PC-9 (cell line): ENCODE measurements around the gene UTF1. TPM values are rescaled to one million over a fixed set of nuclear protein-coding genes. Genes with fewer than 3 reads are reported as not detected.

Experiments
- BruUV-seq: library from RNA; stranded (reverse); fragments of 400-500 nt; replicated peaks from 2 replicates; lab custom pipeline; 2021; lab: Mats Ljungman, UMichigan
- CTCF ChIA-PET: fragments of 300-600 bp; sonication (Branson Sonifier 250); formaldehyde crosslinking; loops from one replicate; lab custom pipeline; 2022; ENCODE audit warnings: antibody characterized with exemption; lab: Charles Lee
- POLR2A ChIA-PET: fragments of 300-600 bp; sonication (Branson Sonifier 250); formaldehyde crosslinking; loops from one replicate; lab custom pipeline; 2022; ENCODE audit warnings: antibody characterized with exemption; ENCODE audit not compliant: unreplicated experiment; lab: Charles Lee
- DNase-seq, 2 experiments: peaks; one replicate each; pipeline versions ENCODE4 v3.0.0 to v3.0.0-alpha.2; 2015 to 2022; ENCODE audit warnings: mixed read lengths in 1 of 2
- H2AFZ ChIP-seq: fragments of 200-600 bp; sonication (generic); 2 replicates; pipeline ENCODE4 v1.8.1; 2017; ENCODE audit warnings: antibody characterized with exemption
- H3F3A ChIP-seq: fragments of 200-600 bp; sonication (generic); 2 replicates; pipeline ENCODE4 v1.8.1; 2017; ENCODE audit warnings: antibody characterized with exemption, mild to moderate bottlenecking, low read depth; ENCODE audit not compliant: insufficient read depth
- H3K27ac ChIP-seq: fragments of 200-600 bp; sonication (generic); 2 replicates; pipeline ENCODE4 v1.6.1; 2016; ENCODE audit warnings: mixed run types
- H3K27me3 ChIP-seq: fragments of 200-600 bp; sonication (generic); 2 replicates; pipeline ENCODE4 v1.6.1; 2016; ENCODE audit warnings: low read depth, mixed run types; ENCODE audit not compliant: insufficient read depth
- H3K36me3 ChIP-seq: fragments of 200-600 bp; sonication (generic); 2 replicates; pipeline ENCODE4 v1.6.1; 2016; ENCODE audit warnings: low read depth, mixed run types
- H3K4me1 ChIP-seq: fragments of 200-600 bp; sonication (generic); replicated peaks from 2 replicates; pipeline ENCODE4 v1.6.1; 2016; ENCODE audit warnings: mixed run types; ENCODE audit not compliant: insufficient read depth
- H3K4me2 ChIP-seq: fragments of 200-600 bp; sonication (generic); 2 replicates; pipeline ENCODE4 v1.6.1; 2017; ENCODE audit warnings: mixed run types
- H3K4me3 ChIP-seq: fragments of 200-600 bp; sonication (generic); 2 replicates; pipeline ENCODE4 v1.6.1; 2016; ENCODE audit warnings: mixed run types
- H3K79me2 ChIP-seq: fragments of 200-600 bp; sonication (generic); 2 replicates; pipeline ENCODE4 v1.6.1; 2017; ENCODE audit warnings: low read depth, mixed run types
- H3K9me2 ChIP-seq: fragments of 200-600 bp; sonication (generic); 2 replicates; pipeline ENCODE4 v1.8.1; 2017; ENCODE audit warnings: mild to moderate bottlenecking; ENCODE audit not compliant: insufficient read depth
- H3K9me3 ChIP-seq: fragments of 200-600 bp; sonication (generic); 2 replicates; pipeline ENCODE4 v1.8.1; 2016; ENCODE audit warnings: low read depth; ENCODE audit not compliant: insufficient read depth
- H4K20me1 ChIP-seq: fragments of 200-600 bp; sonication (generic); 2 replicates; pipeline ENCODE4 v1.8.1; 2017; ENCODE audit not compliant: insufficient read depth
- EZH2 ChIP-seq: fragments of 200-600 bp; sonication (generic); IDR thresholded peaks from 2 replicates; pipeline ENCODE4 v1.8.0; 2017; ENCODE audit warnings: antibody characterized with exemption, low read depth
- intact Hi-C: fragments of 100-400 bp; cut with micrococcal nuclease; formaldehyde crosslinking; loops from one replicate; pipeline ENCODE4 v1.10.0; 2022; ENCODE audit not compliant: unreplicated experiment
- total RNA-seq: library from RNA; stranded (reverse); gene quantifications from 2 replicates; pipeline ENCODE4 v1.2.3, GENCODE V29; 2021
- TF ChIP-seq, protein P1 (sequence below): fragments of 200-600 bp; sonication (generic); conservative IDR thresholded peaks from 2 replicates; pipeline ENCODE4 v1.6.1; 2017; ENCODE audit warnings: mixed run types, antibody characterized with exemption, mild to moderate bottlenecking, moderate library complexity

Gene UTF1
- total RNA-seq, 1 experiment from 2014 or later: not detected

- Histone ChIP-seq H3K4me1 (no peaks in the 10 kb centered on the region), H3K27me3 (peaks cover 32% of the 10 kb centered on the region), H2AFZ (no peak overlapping the region), H3K4me3 (no peak overlapping the region), H4K20me1 (no peaks in the 10 kb centered on the region), H3K9me3 (no peaks in the 10 kb centered on the region), H3K9me2 (no peaks in the 10 kb centered on the region), H3K79me2 (no peaks in the 10 kb centered on the region), H3K27ac (no peak overlapping the region), H3K36me3 (no peaks in the 10 kb centered on the region), H3K4me2 (no peak overlapping the region), H3F3A (no peaks in the 10 kb centered on the region)
- BruUV-seq: no TSS peak
- ChIA-PET POLR2A (no interaction called here), CTCF (interaction anchor here (0.7 kb wide), 1 partner anchor 16 kb away, joined by 4 read pairs; no protein-coding TSS in a partner anchor)
- intact Hi-C loops: no loop called here
- DNase-seq: no peak
- no peak for TF ChIP-seq EZH2
- TF ChIP-seq, protein P1, sequence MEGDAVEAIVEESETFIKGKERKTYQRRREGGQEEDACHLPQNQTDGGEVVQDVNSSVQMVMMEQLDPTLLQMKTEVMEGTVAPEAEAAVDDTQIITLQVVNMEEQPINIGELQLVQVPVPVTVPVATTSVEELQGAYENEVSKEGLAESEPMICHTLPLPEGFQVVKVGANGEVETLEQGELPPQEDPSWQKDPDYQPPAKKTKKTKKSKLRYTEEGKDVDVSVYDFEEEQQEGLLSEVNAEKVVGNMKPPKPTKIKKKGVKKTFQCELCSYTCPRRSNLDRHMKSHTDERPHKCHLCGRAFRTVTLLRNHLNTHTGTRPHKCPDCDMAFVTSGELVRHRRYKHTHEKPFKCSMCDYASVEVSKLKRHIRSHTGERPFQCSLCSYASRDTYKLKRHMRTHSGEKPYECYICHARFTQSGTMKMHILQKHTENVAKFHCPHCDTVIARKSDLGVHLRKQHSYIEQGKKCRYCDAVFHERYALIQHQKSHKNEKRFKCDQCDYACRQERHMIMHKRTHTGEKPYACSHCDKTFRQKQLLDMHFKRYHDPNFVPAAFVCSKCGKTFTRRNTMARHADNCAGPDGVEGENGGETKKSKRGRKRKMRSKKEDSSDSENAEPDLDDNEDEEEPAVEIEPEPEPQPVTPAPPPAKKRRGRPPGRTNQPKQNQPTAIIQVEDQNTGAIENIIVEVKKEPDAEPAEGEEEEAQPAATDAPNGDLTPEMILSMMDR: no peak
These were observed 27.0 kb upstream of the UTF1 start for GRCh38 chr10:133202778-133203651.

DNA sequence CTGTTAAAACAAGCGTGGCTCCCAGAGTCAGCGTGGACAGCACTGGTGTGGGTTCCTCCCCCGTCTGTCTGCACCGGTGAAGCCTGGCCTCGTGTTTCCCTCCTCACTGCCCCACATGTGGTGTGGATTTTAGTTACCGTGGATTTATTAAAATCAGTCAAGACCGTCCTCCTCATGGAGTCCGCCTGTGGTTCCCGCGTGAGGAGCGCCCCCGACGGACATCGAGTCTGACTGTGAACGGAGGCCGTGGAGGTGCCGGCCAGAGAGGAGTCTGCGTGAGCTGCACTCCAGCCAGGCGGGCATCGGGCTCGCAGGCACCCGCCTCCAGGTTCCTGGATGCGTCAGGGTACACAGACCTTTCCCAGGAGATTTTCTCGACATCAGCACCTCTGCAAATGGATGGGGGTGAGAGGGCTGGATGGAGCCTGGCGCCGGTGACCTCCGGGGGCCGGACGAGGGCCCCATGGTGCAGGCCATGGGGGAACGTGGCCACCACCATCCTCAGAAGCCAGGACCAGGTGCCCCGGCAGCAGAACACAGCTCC is 26.3 kb upstream of the UTF1 start:
- Histone ChIP-seq H3K9me3 (no peaks in the 10 kb centered on the region), H4K20me1 (no peaks in the 10 kb centered on the region), H3K9me2 (no peaks in the 10 kb centered on the region), H3K27me3 (peaks cover 32% of the 10 kb centered on the region), H2AFZ (no peak overlapping the region), H3F3A (no peaks in the 10 kb centered on the region), H3K4me3 (no peak overlapping the region), H3K79me2 (no peaks in the 10 kb centered on the region), H3K36me3 (no peaks in the 10 kb centered on the region), H3K4me1 (no peaks in the 10 kb centered on the region), H3K27ac (no peak overlapping the region), H3K4me2 (no peak overlapping the region)
- POLR2A ChIA-PET: no interaction called here
- intact Hi-C loops: no loop called here
- DNase-seq: no peak
- TF ChIP-seq, protein P1: no peak
- TF ChIP-seq EZH2: no peak
- CTCF ChIA-PET: interaction anchor here (0.7 kb wide), 1 partner anchor 16 kb away, joined by 4 read pairs; no protein-coding TSS in a partner anchor
- no TSS peak for BruUV-seq

GRCh38 chr10:133204226-133205015 is 25.6 kb upstream of the UTF1 start:
- Histone ChIP-seq H3K9me2 (no peaks in the 10 kb centered on the region), H3F3A (no peaks in the 10 kb centered on the region), H3K4me2 (no peak overlapping the region), H4K20me1 (no peaks in the 10 kb centered on the region), H3K27ac (no peak overlapping the region), H3K27me3 (peaks cover 32% of the 10 kb centered on the region), H3K4me1 (no peaks in the 10 kb centered on the region), H3K79me2 (no peaks in the 10 kb centered on the region), H3K36me3 (no peaks in the 10 kb centered on the region), H3K9me3 (no peaks in the 10 kb centered on the region), H3K4me3 (no peak overlapping the region), H2AFZ (no peak overlapping the region)
- DNase-seq: no peak
- ChIA-PET CTCF (no interaction called here), POLR2A (no interaction called here)
- intact Hi-C loops: no loop called here
- BruUV-seq: no TSS peak
- no peak for TF ChIP-seq EZH2
- TF ChIP-seq, protein P1: no peak
